Measurements from ENCODE around the gene KIF3B.
"Not testable (repeated sequence)": the region's sequence is repeated elsewhere in the genome, so short reads cannot be mapped to it uniquely, and the experiment has no call there.

KIF3B gene

DNA sequence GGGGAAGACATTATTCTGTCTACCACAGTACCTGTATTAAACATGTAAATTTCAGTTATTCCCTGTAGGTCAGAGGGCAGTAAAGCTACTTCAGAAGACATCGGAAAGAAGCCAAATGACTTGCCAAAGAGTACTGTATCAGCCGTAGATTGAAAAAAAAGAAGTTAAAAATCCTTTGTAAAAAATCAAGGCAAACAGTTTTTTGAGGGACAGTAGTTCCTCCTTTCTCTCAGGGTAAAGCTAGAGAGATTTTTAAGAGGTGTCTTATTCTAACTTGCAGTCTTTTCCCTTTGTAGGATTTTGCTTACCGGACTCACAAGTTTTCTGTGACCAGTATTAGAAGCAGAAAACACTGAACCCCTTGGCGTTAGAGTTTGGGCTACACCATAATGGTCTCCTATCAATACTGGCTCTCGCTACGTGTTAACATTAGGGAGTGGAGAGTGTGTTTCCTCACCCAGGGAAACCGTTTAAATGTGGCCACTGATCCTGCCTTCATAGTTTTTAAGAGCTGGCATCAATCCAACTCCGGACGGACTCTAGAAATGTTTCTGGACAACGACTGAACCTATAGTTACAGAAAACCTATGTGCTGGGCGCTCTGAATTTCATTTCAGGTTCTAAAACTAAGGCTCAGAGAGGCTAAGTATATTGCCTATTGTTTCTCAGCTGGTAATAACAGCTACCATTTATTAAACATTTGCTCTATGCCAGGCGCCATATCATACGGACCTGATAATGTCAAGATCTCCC is 79.3 kb downstream of the KIF3B start:
- no peak for DNase-seq (ENCODE audit: low read depth, low spot score)

DNA sequence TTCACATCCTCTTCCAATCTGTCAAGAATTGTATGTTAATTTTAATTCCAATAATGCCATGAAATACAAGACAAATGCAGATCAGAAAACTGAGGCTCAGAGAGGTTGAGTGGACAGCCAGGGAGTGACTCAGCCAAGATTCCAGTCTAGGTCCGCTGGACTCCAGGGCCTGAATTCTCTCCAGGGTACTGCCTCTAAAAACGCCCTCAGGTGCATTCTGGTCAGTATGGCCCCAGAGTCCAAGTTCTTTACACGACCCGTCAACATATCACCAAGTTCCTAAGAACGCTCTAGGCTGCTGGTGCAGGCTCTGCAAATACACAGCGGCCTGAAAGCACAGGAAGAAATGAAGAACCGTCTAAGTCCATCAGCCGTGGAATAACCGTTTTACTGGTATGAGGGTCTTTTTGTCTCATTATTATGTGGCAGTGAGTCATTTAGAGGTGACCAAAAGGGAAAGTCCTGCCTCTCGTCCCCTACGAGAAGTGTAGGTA is 80.0 kb downstream of the KIF3B start:
- no peak for DNase-seq (ENCODE audit: low read depth, low spot score)

DNA sequence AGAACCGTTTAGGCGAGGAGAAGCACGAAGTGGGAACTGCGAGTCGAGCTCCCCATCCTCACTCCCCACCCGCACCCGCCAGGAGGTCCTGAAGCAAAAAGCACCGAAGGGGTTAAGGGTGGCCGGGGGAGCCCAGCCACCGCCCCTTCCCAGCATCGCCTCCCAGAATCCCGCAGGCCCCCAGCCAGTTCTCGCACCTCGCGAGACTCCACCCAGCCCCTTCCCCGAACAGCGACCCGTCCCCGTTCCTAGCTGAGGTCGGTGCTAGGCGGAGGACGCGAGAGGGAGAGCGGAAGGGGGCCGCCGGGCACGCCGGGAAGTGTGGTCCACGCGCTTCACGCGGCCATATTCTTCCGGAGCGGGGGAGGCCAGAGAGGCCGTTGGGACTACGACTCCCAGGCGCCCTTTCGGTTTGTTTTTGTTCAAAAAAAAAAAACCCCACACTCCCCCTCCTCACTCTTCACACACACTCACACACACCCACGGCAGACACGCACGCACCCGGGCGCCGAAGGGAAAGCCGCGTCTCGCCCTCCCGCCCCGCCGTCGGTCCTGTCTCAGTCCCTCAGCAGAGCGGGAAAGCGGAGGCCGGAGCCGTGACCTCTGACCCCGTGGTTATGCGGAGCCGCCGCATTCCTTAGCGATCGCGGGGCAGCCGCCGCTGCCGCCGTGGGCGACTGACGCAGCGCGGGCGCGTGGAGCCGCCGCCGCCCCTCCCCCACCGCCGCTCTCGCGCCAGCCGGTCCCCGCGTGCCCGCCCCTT is 80.6 kb downstream of the KIF3B start, which contains the start of gene ASXL1:
Gene ASXL1 (plus strand): TSS at position 463 of the 763 bp plus-strand sequence. CDS start 445 bp downstream, outside the sequence.
- peak; percentile 95 for DNase-seq (ENCODE audit: low read depth, low spot score)

- DNase-seq (ENCODE audit: low read depth, low spot score) = no peak
These were observed 81.1 kb downstream of the KIF3B start for GRCh38 chr20:32358632-32358882.

- no peak for DNase-seq (ENCODE audit: low read depth, low spot score)
These were observed 81.6 kb downstream of the KIF3B start for GRCh38 chr20:32358883-32359632.

- DNase-seq (ENCODE audit: low read depth, low spot score) = no peak
These were observed 82.3 kb downstream of the KIF3B start for GRCh38 chr20:32359633-32360332.

- no peak for DNase-seq (ENCODE audit: low read depth, low spot score)
These were observed 82.8 kb downstream of the KIF3B start for GRCh38 chr20:32360333-32360634.

GRCh38 chr20:32362901-32363364 is 85.5 kb downstream of the KIF3B start:
- DNase-seq (ENCODE audit: low read depth, low spot score) = no peak

GRCh38 chr20:32363492-32363891 is 86.0 kb downstream of the KIF3B start:
- no peak for DNase-seq (ENCODE audit: low read depth, low spot score)

DNA sequence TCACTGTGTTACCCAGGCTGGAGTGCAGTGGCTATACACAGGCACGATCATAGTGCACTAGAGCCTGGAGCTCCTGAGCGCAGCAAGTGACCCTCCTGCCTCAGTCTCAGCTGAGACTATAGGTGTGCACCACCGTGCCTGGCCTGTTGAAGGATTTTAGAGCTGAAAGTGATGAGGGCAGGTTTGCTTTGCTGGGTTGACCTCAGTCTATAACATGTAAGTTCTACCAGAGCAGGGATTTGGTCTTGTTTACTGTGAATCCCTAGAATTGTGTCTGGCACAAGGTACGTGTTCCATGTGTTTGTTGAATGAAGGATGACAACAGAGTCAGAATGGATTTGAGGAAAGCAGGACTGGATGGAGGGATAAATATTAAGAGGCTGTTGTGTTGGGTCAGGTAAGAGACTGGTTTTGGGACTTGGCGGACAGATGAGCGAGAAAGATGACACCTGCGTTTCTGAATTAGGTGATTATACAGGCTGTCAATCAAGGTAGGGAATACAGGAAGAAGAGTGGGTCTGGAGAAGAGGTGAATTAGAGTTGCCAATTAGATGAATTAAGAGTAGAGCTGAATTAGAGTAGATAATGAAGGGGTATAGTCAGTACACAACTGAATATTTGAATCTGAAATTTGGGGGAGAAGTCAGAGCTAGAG is 87.2 kb downstream of the KIF3B start:
- DNase-seq (ENCODE audit: low read depth, low spot score) = no peak

DNA sequence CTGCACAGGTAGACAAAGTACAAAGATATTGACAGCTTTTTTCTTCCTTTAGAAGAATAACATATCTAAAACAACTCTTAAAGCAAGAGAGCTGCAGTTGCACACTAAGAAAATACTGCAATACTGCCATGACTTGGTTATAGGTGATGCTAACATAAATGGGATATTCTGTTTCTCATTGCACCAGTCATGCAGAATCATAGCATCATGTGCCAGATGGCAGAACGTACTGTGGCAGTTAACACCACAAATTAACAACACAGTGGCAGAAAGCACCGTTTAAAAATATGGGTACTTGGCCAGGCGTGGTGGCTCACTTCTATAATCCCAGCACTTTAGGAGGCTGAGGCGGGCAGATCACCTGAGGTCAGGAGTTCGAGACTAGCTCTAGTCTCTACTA is 88.1 kb downstream of the KIF3B start:
- no peak for DNase-seq (ENCODE audit: low read depth, low spot score)

GRCh38 chr20:32366380-32366779 is 88.9 kb downstream of the KIF3B start:
- DNase-seq (ENCODE audit: low read depth, low spot score) = no peak

- DNase-seq (ENCODE audit: low read depth, low spot score) = no peak
These were observed 90.9 kb downstream of the KIF3B start for GRCh38 chr20:32368323-32368722.

DNA sequence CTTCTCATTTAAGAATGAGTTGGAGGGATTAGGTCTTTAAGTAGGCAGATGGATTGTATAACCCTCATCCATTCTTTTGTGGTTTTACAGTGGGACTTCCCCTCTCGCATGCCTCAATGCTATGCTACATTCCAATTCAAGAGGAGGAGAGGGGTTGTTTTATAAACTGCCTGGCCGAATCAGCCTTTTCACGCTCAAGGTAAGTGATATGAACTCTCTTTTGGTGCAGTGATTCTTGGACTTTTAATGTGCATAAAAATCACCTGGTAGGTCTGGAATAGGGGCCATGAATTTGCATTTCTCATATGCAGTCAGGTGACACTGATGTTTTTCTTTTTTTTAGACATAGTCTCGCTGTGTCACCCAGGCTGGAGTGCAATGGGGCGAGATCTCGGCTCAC is 91.5 kb downstream of the KIF3B start:
- DNase-seq (ENCODE audit: low read depth, low spot score) = no peak

- DNase-seq (ENCODE audit: low read depth, low spot score) = no peak
These were observed 93.4 kb downstream of the KIF3B start for GRCh38 chr20:32370897-32371296.

- DNase-seq (ENCODE audit: low read depth, low spot score) = no peak
These were observed 101.0 kb downstream of the KIF3B start for GRCh38 chr20:32378461-32378860.

DNA sequence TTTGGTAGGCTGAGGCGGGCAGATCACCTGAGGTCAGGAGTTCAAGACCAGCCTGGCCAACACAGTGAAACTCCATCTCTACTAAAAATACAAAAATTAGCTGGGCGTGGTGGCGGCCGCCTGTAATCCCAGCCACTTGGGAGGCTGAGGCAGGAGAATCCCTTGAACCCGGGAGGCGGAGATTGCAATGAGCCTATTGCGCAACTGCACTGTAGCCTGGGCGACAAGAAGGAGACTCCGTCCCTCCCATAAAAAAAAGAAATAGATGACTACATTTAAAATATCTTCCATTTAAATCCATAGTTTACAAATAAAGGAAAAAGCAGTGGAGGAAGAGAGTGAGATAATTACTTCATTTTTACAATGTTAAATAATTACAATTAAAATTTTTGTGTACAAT is 102.6 kb downstream of the KIF3B start:
- not testable (repeated sequence) for DNase-seq (ENCODE audit: low read depth, low spot score)

GRCh38 chr20:32380745-32381144 is 103.3 kb downstream of the KIF3B start:
- DNase-seq (ENCODE audit: low read depth, low spot score) = no peak

DNA sequence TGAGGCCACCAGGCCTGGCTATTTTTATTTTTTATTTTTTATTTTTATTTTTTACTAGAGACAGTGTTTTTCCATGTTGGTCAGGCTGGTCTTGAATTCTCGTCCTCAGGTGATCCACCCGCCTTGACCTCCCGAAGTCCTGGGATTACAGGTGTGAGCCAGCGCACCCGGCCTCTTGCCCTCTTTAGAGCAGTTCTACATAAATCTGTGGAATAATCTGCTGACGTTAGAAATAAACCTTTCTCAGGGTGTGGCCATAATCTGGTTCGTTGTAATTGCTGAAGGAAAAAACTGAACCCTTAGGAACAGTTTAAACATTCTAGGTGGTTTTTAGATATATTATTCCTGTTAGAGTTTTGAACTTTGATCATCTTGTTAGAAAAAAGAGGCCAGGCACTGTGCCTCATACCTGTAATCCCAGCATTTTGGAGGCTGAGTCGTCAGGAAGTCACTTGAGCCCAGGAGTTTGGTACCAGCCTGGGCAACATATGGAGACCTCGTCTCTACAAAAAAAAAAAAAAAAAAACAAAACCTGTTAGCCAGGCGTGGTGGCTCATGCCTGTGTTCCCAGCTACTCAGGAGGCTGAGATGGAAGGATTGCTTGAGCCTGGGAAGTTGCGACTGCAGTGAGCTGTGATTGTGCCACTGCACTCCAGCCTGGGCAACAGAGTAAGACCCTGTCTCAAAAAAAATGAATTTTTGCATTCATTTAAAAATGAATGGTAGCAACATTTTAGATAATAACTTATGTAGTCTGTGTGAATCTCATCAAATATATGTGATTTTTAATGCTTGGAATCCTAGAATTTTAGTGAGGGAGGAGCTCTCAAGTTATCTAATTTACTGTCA is 104.9 kb downstream of the KIF3B start:
- DNase-seq (ENCODE audit: low read depth, low spot score) = no peak

DNA sequence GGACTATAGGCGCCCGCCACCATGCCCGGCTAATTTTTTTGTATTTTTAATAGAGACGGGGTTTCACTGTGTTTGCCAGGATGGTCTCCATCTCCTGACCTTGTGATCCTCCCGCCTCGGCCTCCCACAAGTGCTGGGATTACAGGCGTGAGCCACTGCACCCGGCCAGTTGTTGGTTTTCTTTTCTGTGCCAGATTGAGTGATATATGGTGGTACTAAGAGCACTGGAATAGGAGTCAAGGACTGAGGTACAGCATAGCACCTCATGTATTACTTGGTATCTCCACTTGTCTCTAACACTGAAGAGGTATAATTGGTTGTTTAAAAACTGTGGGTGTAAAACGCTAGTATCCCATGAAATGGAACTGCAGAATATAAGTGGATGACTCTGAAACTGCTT is 106.0 kb downstream of the KIF3B start:
- not testable (repeated sequence) for DNase-seq (ENCODE audit: low read depth, low spot score)

Data from smooth muscle cell of the brain vasculature (primary cell).